HL-60/S4 (cell line): Measurements from ENCODE around the gene FTSJ1.
"Not testable (repeated sequence)": the region's sequence is repeated elsewhere in the genome, so short reads cannot be mapped to it uniquely, and the experiment has no call there.

Experiments used
- in situ Hi-C: fragments of 300-500 bp; cut with MboI; formaldehyde crosslinking; loops from 2 replicates; pipeline ENCODE4 v1.14.3; 2022; ENCODE audit warnings: low sequenced_read_pairs

FTSJ1 gene

GRCh38 chrX:48520455-48520854 lies 44.5 kb downstream of the FTSJ1 start:
- in situ Hi-C loops = no loop called here

- in situ Hi-C loops = no loop called here
Measured at GRCh38 chrX:48520976-48521352, 45.0 kb downstream of the FTSJ1 start.

GRCh38 chrX:48521353-48522243 lies 45.6 kb downstream of the FTSJ1 start, which contains the start of gene EBP:
Gene EBP (plus strand): TSS chrX:48521808. CDS start chrX:48523772, 1,964 bp downstream.
- in situ Hi-C loops = no loop called here

GRCh38 chrX:48522291-48522690 lies 46.3 kb downstream of the FTSJ1 start:
- in situ Hi-C loops = no loop called here

GRCh38 chrX:48523682-48524081 lies 47.7 kb downstream of the FTSJ1 start:
- in situ Hi-C loops = no loop called here

- in situ Hi-C loops = not testable (repeated sequence)
Measured at GRCh38 chrX:48525853-48526252, 49.9 kb downstream of the FTSJ1 start.

- in situ Hi-C loops = no loop called here
Measured at GRCh38 chrX:48530736-48531135, 54.7 kb downstream of the FTSJ1 start.

GRCh38 chrX:48531358-48531959 lies 55.5 kb downstream of the FTSJ1 start:
- in situ Hi-C loops = no loop called here

GRCh38 chrX:48532161-48532560 lies 56.2 kb downstream of the FTSJ1 start:
- in situ Hi-C loops = no loop called here

GRCh38 chrX:48533165-48533564 lies 57.2 kb downstream of the FTSJ1 start:
- in situ Hi-C loops = no loop called here
